ENCODE data around the gene RETNLB. TPM values are rescaled to one million over a fixed set of nuclear protein-coding genes. Genes with fewer than 3 reads are reported as not detected.
A peak's percentile ranks its signal among the peaks of the same experiment; 100 is the strongest.

Gene RETNLB
- total RNA-seq, 2 donors from 2014 or later, result 97.9 to 101 TPM

- TF ChIP-seq CTCF (IDR thresholded peaks at IDR 0.05), result no peak
- intact Hi-C loops (cut with DNase I), result no loop called here
- DNase-seq, result no peak
- H3K9ac ChIP-seq (ENCODE audit: low read depth in 2 of 2, low read length in 2 of 2), result no peak overlapping the region
- no peaks in the 10 kb centered on the region for H3K4me1 ChIP-seq
- no peaks in the 10 kb centered on the region for H3K9me3 ChIP-seq
- H3K36me3 ChIP-seq, result no peaks in the 10 kb centered on the region
- H3K27ac ChIP-seq, result no peak overlapping the region
- no peaks in the 10 kb centered on the region for H3K27me3 ChIP-seq
- no peak overlapping the region for H3K4me3 ChIP-seq
Measured at GRCh38 chr3:108780235-108780634, 23.0 kb upstream of the RETNLB start.

- TF ChIP-seq CTCF (IDR thresholded peaks at IDR 0.05), result no peak
- H3K27ac ChIP-seq, result no peak overlapping the region
- DNase-seq, result no peak
- H3K27me3 ChIP-seq, result no peaks in the 10 kb centered on the region
- H3K9ac ChIP-seq (ENCODE audit: low read depth in 2 of 2, low read length in 2 of 2), result no peak overlapping the region
- no peak overlapping the region for H3K4me3 ChIP-seq
- intact Hi-C loops (cut with DNase I), result no loop called here
- no peaks in the 10 kb centered on the region for H3K4me1 ChIP-seq
- no peaks in the 10 kb centered on the region for H3K36me3 ChIP-seq
- no peaks in the 10 kb centered on the region for H3K9me3 ChIP-seq
Measured at GRCh38 chr3:108779496-108779895, 22.3 kb upstream of the RETNLB start.

GRCh38 chr3:108775649-108776048 lies 18.4 kb upstream of the RETNLB start:
- H3K4me3 ChIP-seq, result no peak overlapping the region
- no peak for TF ChIP-seq CTCF (IDR thresholded peaks at IDR 0.05)

GRCh38 chr3:108767253-108767652 lies 10.0 kb upstream of the RETNLB start:
- Histone ChIP-seq H3K9ac (ENCODE audit: low read depth in 2 of 2, low read length in 2 of 2) (no peak overlapping the region), H3K4me3 (no peak overlapping the region), H3K36me3 (no peaks in the 10 kb centered on the region), H3K27ac (no peak overlapping the region), H3K4me1 (no peaks in the 10 kb centered on the region), H3K27me3 (no peaks in the 10 kb centered on the region), H3K9me3 (no peaks in the 10 kb centered on the region)
- no peak for TF ChIP-seq CTCF (IDR thresholded peaks at IDR 0.05)
- no peak for DNase-seq
- intact Hi-C loops (cut with DNase I), result no loop called here

More at GRCh38 chr3:108775649-108776048, 18.4 kb upstream of the RETNLB start:
- Histone ChIP-seq H3K4me1 (no peaks in the 10 kb centered on the region), H3K27ac (no peak overlapping the region), H3K36me3 (no peaks in the 10 kb centered on the region), H3K9me3 (no peaks in the 10 kb centered on the region), H3K9ac (ENCODE audit: low read depth in 2 of 2, low read length in 2 of 2) (no peak overlapping the region), H3K27me3 (no peaks in the 10 kb centered on the region)
- no peak for DNase-seq
- intact Hi-C loops (cut with DNase I), result no loop called here

GRCh38 chr3:108755686-108756085 lies 1.5 kb downstream of the RETNLB start:
- peak overlapping the region in 1 of 2 donors; percentile 12 for H3K9ac ChIP-seq (ENCODE audit: low read depth in 2 of 2, low read length in 2 of 2)
- no peak overlapping the region for H3K27ac ChIP-seq
- no peaks in the 10 kb centered on the region for H3K9me3 ChIP-seq
- H3K4me3 ChIP-seq, result peak overlapping the region; percentile 11
- H3K36me3 ChIP-seq, result no peaks in the 10 kb centered on the region
- intact Hi-C loops (cut with DNase I), result no loop called here
- DNase-seq, result no peak
- no peaks in the 10 kb centered on the region for H3K4me1 ChIP-seq
- no peak for TF ChIP-seq CTCF (IDR thresholded peaks at IDR 0.05)
- no peaks in the 10 kb centered on the region for H3K27me3 ChIP-seq

GRCh38 chr3:108744762-108745161 lies 12.4 kb downstream of the RETNLB start:
- no peaks in the 10 kb centered on the region for H3K9me3 ChIP-seq
- no peaks in the 10 kb centered on the region for H3K36me3 ChIP-seq
- H3K9ac ChIP-seq (ENCODE audit: low read depth in 2 of 2, low read length in 2 of 2), result no peak overlapping the region
- H3K27me3 ChIP-seq, result no peaks in the 10 kb centered on the region
- DNase-seq, result no peak
- no peak overlapping the region for H3K27ac ChIP-seq
- H3K4me3 ChIP-seq, result no peak overlapping the region
- no peak for TF ChIP-seq CTCF (IDR thresholded peaks at IDR 0.05)
- intact Hi-C loops (cut with DNase I), result no loop called here
- H3K4me1 ChIP-seq, result no peaks in the 10 kb centered on the region

Measured in colonic mucosa (tissue), 4 donors.